IMR-90 (cell line): ENCODE data around the gene RNH1. TPM values are rescaled to one million over a fixed set of nuclear protein-coding genes. Genes with fewer than 3 reads are reported as not detected.
A peak's percentile ranks its signal among the peaks of the same experiment; 100 is the strongest.

Experiments used
- ATAC-seq: fragments of 200-7000 bp; cut with Tn5 transposase; 2 replicates; pipeline ENCODE4 v1.9.1; 2020; ENCODE audit warnings: low read depth, mild to moderate bottlenecking, moderate library complexity
- BruUV-seq: library from RNA; stranded (reverse); fragments of 400-500 nt; replicated peaks from 2 replicates; lab custom pipeline; 2021; lab: Mats Ljungman, UMichigan
- CTCF ChIA-PET: fragments of 300-600 bp; formaldehyde crosslinking; extraction: SDS; loops from one replicate; lab custom pipeline; 2021; ENCODE audit warnings: antibody characterized with exemption; lab: Yijun Ruan, JAX
- POLR2A ChIA-PET: fragments of 300-600 bp; sonication (Branson Sonifier 250); formaldehyde crosslinking; loops from one replicate; lab custom pipeline; 2022; ENCODE audit warnings: antibody characterized with exemption; ENCODE audit not compliant: unreplicated experiment; lab: Charles Lee
- DNase-seq: peaks from one replicate; pipeline ENCODE4 v3.0.0; 2013
- H2AFZ ChIP-seq: replicated peaks from 2 replicates; pipeline ENCODE3; 2013; ENCODE audit warnings: low read length, mild to moderate bottlenecking; ENCODE audit not compliant: poor library complexity
- H2AK5ac ChIP-seq: 2 replicates; pipeline ENCODE4 v1.6.1; 2013; ENCODE audit warnings: low read depth, low read length, inconsistent platforms
- H2AK9ac ChIP-seq: replicated peaks from 2 replicates; pipeline ENCODE3; 2013; ENCODE audit warnings: mild to moderate bottlenecking, low read depth, low read length, moderate library complexity; ENCODE audit not compliant: poor library complexity
- H2BK120ac ChIP-seq: 2 replicates; pipeline ENCODE4 v1.6.1; 2013; ENCODE audit warnings: low read depth, low read length, inconsistent platforms
- H2BK15ac ChIP-seq: 3 replicates; pipeline ENCODE4 v1.6.1; 2013; ENCODE audit warnings: low read depth, low read length, inconsistent platforms
- H2BK20ac ChIP-seq: 2 replicates; pipeline ENCODE4 v1.6.1; 2013; ENCODE audit warnings: low read depth, mild to moderate bottlenecking, inconsistent platforms, low read length, moderate library complexity
- H2BK5ac ChIP-seq: 2 replicates; pipeline ENCODE4 v1.6.1; 2013; ENCODE audit warnings: mild to moderate bottlenecking, low read depth, low read length, inconsistent platforms; ENCODE audit not compliant: poor library complexity, severe bottlenecking
- H3K14ac ChIP-seq: replicated peaks from 2 replicates; pipeline ENCODE4 v1.6.1; 2013; ENCODE audit warnings: low read depth, low read length, inconsistent platforms
- H3K18ac ChIP-seq: 2 replicates; pipeline ENCODE4 v1.6.1; 2013; ENCODE audit warnings: low read depth, low read length, control low read depth
- H3K23ac ChIP-seq: 2 replicates; pipeline ENCODE4 v1.6.1; 2013; ENCODE audit warnings: low read depth, low read length, inconsistent platforms
- H3K27ac ChIP-seq: 2 replicates; pipeline ENCODE4 v1.5.1; 2013; ENCODE audit warnings: mild to moderate bottlenecking, control low read depth, low read length; ENCODE audit not compliant: insufficient read depth
- H3K27me3 ChIP-seq: 2 replicates; pipeline ENCODE4 v1.6.1; 2013; ENCODE audit warnings: low read length; ENCODE audit not compliant: control insufficient read depth, insufficient read depth
- H3K36me3 ChIP-seq: 2 replicates; pipeline ENCODE4 v1.6.1; 2013; ENCODE audit warnings: low read length, mixed read lengths; ENCODE audit not compliant: control insufficient read depth, insufficient read depth
- H3K4ac ChIP-seq: 2 replicates; pipeline ENCODE4 v1.6.1; 2013; ENCODE audit warnings: low read depth, low read length, inconsistent platforms
- H3K4me1 ChIP-seq: 2 replicates; pipeline ENCODE4 v1.6.1; 2013; ENCODE audit warnings: low read length, mixed read lengths; ENCODE audit not compliant: control insufficient read depth, insufficient read depth
- H3K4me2 ChIP-seq: 2 replicates; pipeline ENCODE4 v1.6.1; 2013; ENCODE audit warnings: low read depth, mild to moderate bottlenecking, control low read depth, low read length, moderate library complexity
- H3K4me3 ChIP-seq: 2 replicates; pipeline ENCODE4 v1.5.1; 2013; ENCODE audit warnings: low read depth, mild to moderate bottlenecking, control low read depth, low read length, moderate library complexity; ENCODE audit not compliant: insufficient read depth
- H3K56ac ChIP-seq: 2 replicates; pipeline ENCODE4 v1.6.1; 2013; ENCODE audit warnings: low read length, inconsistent platforms; ENCODE audit not compliant: insufficient read depth; ENCODE audit errors: extremely low read depth
- H3K79me1 ChIP-seq, 2 experiments: 2 replicates each; pipeline ENCODE4 v1.6.1; 2013; ENCODE audit warnings: low read length in 2 of 2, inconsistent platforms in 1 of 2, low read depth in 1 of 2
- H3K9ac ChIP-seq: 2 replicates; pipeline ENCODE4 v1.6.1; 2013; ENCODE audit warnings: low read depth, low read length, control low read depth
- H3K9me1 ChIP-seq: 2 replicates; pipeline ENCODE4 v1.6.1; 2013; ENCODE audit warnings: low read length, inconsistent platforms; ENCODE audit not compliant: insufficient read depth
- H3K9me3 ChIP-seq: 2 replicates; pipeline ENCODE4 v1.6.1; 2013; ENCODE audit warnings: low read length; ENCODE audit not compliant: control insufficient read depth, insufficient read depth
- H4K20me1 ChIP-seq: 2 replicates; pipeline ENCODE4 v1.6.1; 2013; ENCODE audit warnings: low read length, inconsistent platforms; ENCODE audit not compliant: insufficient read depth
- H4K5ac ChIP-seq: 2 replicates; pipeline ENCODE4 v1.6.1; 2013; ENCODE audit warnings: mild to moderate bottlenecking, low read depth, low read length, control low read depth
- H4K8ac ChIP-seq, 2 experiments: 2 replicates each; pipeline ENCODE4 v1.6.1; 2013; ENCODE audit warnings: low read depth in 2 of 2, low read length in 2 of 2, control low read depth in 1 of 2, inconsistent platforms in 1 of 2
- H4K91ac ChIP-seq: 2 replicates; pipeline ENCODE4 v1.6.1; 2013; ENCODE audit warnings: low read depth, low read length, inconsistent platforms; ENCODE audit not compliant: insufficient read depth
- SMC3 ChIP-seq: fragments of 150-350 bp; IDR thresholded peaks from 2 replicates; pipeline ENCODE4 v1.6.1; 2016; ENCODE audit warnings: low read depth, mild to moderate bottlenecking, antibody characterized with exemption, low read length, moderate library complexity
- WGBS, 2 experiments: methylation state at CpG; one replicate each; pipeline versions ENCODE4 v1.1.5 to v1.1.7; 2013; ENCODE audit warnings: missing lambda C conversion rate in 2 of 2; ENCODE audit not compliant: insufficient read length in 1 of 2; ENCODE audit errors: extremely low coverage in 2 of 2; 5-methylcytosine and 5-hydroxymethylcytosine counted together
- dilution Hi-C: fragments of 300-500 bp; cut with HindIII; formaldehyde crosslinking; loops from one replicate; pipeline ENCODE4 v1.14.3; 2018; ENCODE audit warnings: low sequenced_read_pairs; ENCODE audit not compliant: unreplicated experiment
- in situ Hi-C: fragments of 300-500 bp; cut with MboI; formaldehyde crosslinking; loops from 3 replicates; pipeline ENCODE4 v1.14.3; 2019; ENCODE audit warnings: low sequenced_read_pairs, inconsistent platforms, mixed read lengths
- intact Hi-C: fragments of 100-400 bp; cut with micrococcal nuclease; formaldehyde crosslinking; loops from 2 replicates; pipeline ENCODE4 v1.10.0; 2022
- polyA plus RNA-seq, 3 experiments: library from polyadenylated mRNA; depleted of rRNA; stranded (reverse); fragments of >200 nt; gene quantifications; 2 replicates each; pipeline ENCODE4 v1.2.3, GENCODE V29; 2012; ENCODE audit warnings: low replicate concordance in 1 of 3
- total RNA-seq: library from RNA; depleted of rRNA; stranded (reverse); fragments of >200 nt; gene quantifications from 2 replicates; pipeline ENCODE4 v1.2.3, GENCODE V29; 2012

Gene RNH1
- total and polyA plus RNA-seq, 2 of the 4 experiments (the other 2 are of a cell fraction): 138 to 247 TPM

- Histone ChIP-seq H2BK120ac (no peak overlapping the region), H3K36me3 (peaks cover 42% of the 10 kb centered on the region), H4K20me1 (peaks cover 18% of the 10 kb centered on the region), H3K27ac (no peak overlapping the region), H3K4me1 (peaks cover 9% of the 10 kb centered on the region; the same call in 1 of the 2 replicates), H3K4me2 (no peak overlapping the region), H3K9ac (no peak overlapping the region), H3K23ac (peak overlapping the region; percentile 29; the same call in 1 of the 2 replicates), H3K79me1 (peaks cover 28 to 78% of the 10 kb centered on the region in 2 experiments), H4K8ac (no peak overlapping the region), H3K4me3 (no peak overlapping the region), H2BK20ac (no peak overlapping the region), H2AK5ac (peak overlapping the region; percentile 9; the same call in 1 of the 2 replicates), H3K27me3 (no peaks in the 10 kb centered on the region), H3K56ac (no peak overlapping the region), H3K14ac (no peak overlapping the region), H2AFZ (no peak overlapping the region), H2BK5ac (no peak overlapping the region), H4K5ac (no peak overlapping the region), H3K18ac (no peak overlapping the region), H4K91ac (no peak overlapping the region), H2BK15ac (no peak overlapping the region), H2AK9ac (no peak overlapping the region), H3K9me1 (peaks cover 5% of the 10 kb centered on the region), H3K9me3 (no peaks in the 10 kb centered on the region), H3K4ac (no peak overlapping the region)
- ATAC-seq: no peak
- WGBS, 2 experiments: 94% methylated on average over 3 of the region's 10 CpGs; no CpG with 5 or more reads in 1 of the 2 experiments
- no peak for DNase-seq
- no TSS peak for BruUV-seq
- CTCF ChIA-PET: no interaction called here
- POLR2A ChIA-PET: no interaction called here
- intact Hi-C loops (no loop called here), in situ Hi-C loops (no loop called here), dilution Hi-C loops (no loop called here)
- TF ChIP-seq SMC3: no peak
These were observed 4.5 kb downstream of the RNH1 start for GRCh38 chr11:502288-503178.
